Measurements from ENCODE around the gene TACC2.

DNA sequence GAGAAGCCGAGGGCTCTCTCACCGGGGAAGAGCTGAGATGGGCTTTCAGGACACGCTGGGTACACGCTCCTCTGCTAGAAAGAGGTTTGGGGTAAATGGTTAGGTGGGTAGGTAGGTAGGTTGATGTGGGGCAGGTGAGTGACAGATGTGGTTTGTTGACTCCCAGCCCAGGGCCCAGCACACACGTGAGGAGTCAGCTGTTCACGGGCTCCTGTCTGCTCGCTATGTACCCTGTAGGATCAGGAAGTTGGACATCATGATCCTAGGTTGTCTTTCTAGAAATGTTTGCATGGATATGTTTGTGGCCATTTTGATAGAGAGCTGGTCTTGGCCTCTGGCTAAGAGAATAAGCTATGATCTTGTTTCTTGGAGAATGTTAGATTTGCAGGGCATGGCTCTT lies 109.0 kb downstream of the TACC2 start:
- TF ChIP-seq POLR2A (IDR thresholded peaks at IDR 0.05) (no peak), EP300 (IDR thresholded peaks at IDR 0.05) (no peak)
- TF ChIP-seq, protein P1, sequence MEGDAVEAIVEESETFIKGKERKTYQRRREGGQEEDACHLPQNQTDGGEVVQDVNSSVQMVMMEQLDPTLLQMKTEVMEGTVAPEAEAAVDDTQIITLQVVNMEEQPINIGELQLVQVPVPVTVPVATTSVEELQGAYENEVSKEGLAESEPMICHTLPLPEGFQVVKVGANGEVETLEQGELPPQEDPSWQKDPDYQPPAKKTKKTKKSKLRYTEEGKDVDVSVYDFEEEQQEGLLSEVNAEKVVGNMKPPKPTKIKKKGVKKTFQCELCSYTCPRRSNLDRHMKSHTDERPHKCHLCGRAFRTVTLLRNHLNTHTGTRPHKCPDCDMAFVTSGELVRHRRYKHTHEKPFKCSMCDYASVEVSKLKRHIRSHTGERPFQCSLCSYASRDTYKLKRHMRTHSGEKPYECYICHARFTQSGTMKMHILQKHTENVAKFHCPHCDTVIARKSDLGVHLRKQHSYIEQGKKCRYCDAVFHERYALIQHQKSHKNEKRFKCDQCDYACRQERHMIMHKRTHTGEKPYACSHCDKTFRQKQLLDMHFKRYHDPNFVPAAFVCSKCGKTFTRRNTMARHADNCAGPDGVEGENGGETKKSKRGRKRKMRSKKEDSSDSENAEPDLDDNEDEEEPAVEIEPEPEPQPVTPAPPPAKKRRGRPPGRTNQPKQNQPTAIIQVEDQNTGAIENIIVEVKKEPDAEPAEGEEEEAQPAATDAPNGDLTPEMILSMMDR (IDR thresholded peaks at IDR 0.05): no peak

Data from tibial nerve (tissue), 4 donors.